HepG2 (cell line): ENCODE results near the gene BCL11B. TPM values are rescaled to one million over a fixed set of nuclear protein-coding genes. Genes with fewer than 3 reads are reported as not detected.

ENCODE experiments used
- ERF ChIP-seq: IDR thresholded peaks from 2 replicates; pipeline ENCODE4 v1.6.1; 2018; ENCODE audit warnings: missing biosample characterization, missing genetic modification reagents
- HNF4G ChIP-seq, 2 experiments: sonication (generic) in 1 of 2; formaldehyde crosslinking in 1 of 2; IDR thresholded peaks; 2 replicates each; pipeline versions ENCODE4 v1.4.0 to v1.6.1; 2011 to 2020; ENCODE audit warnings: borderline replicate concordance in 2 of 2, low read depth in 2 of 2, mild to moderate bottlenecking in 2 of 2, low read length in 1 of 2, missing genetic modification reagents in 1 of 2, moderate library complexity in 1 of 2
- HNRNPL ChIP-seq: fragments of 200-400 bp; formaldehyde crosslinking; IDR thresholded peaks from 2 replicates; pipeline ENCODE4 v1.6.1; 2017; ENCODE audit warnings: mild to moderate bottlenecking, low read depth, low read length
- NONO ChIP-seq, 2 experiments: fragments of 450-650 bp in 1 of 2; sonication (generic) in 1 of 2; formaldehyde crosslinking in 1 of 2; IDR thresholded peaks in 1 of 2; conservative IDR thresholded peaks in 1 of 2; 2 replicates each; pipeline versions ENCODE4 v1.6.1 to v1.8.0; 2017 to 2022; ENCODE audit warnings: mild to moderate bottlenecking in 1 of 2, missing genetic modification reagents in 1 of 2, moderate library complexity in 1 of 2
- RELA ChIP-seq: sonication (generic); formaldehyde crosslinking; IDR thresholded peaks from 2 replicates; pipeline ENCODE4 v1.4.0; 2020; ENCODE audit warnings: missing genetic modification reagents
- SOX6 ChIP-seq, 2 experiments: fragments of 450-650 bp in 1 of 2; sonication (generic) in 1 of 2; formaldehyde crosslinking in 1 of 2; IDR thresholded peaks; 2 replicates each; pipeline versions ENCODE4 v1.4.0 to v1.6.1; 2017 to 2020; ENCODE audit warnings: antibody characterized with exemption in 1 of 2, mild to moderate bottlenecking in 1 of 2, missing genetic modification reagents in 1 of 2
- ZBTB38 ChIP-seq: sonication (generic); formaldehyde crosslinking; IDR thresholded peaks from 2 replicates; pipeline ENCODE4 v1.5.1; 2020; ENCODE audit warnings: mild to moderate bottlenecking, missing genetic modification reagents
- ZNF138 ChIP-seq: sonication (generic); formaldehyde crosslinking; IDR thresholded peaks from 2 replicates; pipeline ENCODE4 v1.5.0; 2020; ENCODE audit warnings: mild to moderate bottlenecking, low read depth, missing genetic modification reagents
- ZNF234 ChIP-seq: sonication (generic); formaldehyde crosslinking; conservative IDR thresholded peaks from 2 replicates; pipeline ENCODE4 v1.5.1; 2020; ENCODE audit warnings: mild to moderate bottlenecking, missing genetic modification reagents
- ZNF720 ChIP-seq: sonication (generic); formaldehyde crosslinking; IDR thresholded peaks from 2 replicates; pipeline ENCODE4 v1.4.0; 2020; ENCODE audit warnings: missing genetic modification reagents
- polyA plus RNA-seq, 8 experiments: library from polyadenylated mRNA; depleted of rRNA in 3 of 8; stranded (reverse) in 7 of 8; unstranded in 1 of 8; fragments of >200 nt; fragmentation: Illumina TruSeq in 4 of 8; extraction: Trizol in 4 of 8; gene quantifications; 2 replicates each; pipeline versions ENCODE4 v1.2.1 to v1.2.3, GENCODE V29; 2011 to 2016; ENCODE audit warnings: low read depth in 4 of 8, missing spikeins in 1 of 8, mixed read lengths in 1 of 8; ENCODE audit not compliant: insufficient read depth in 1 of 8
- total RNA-seq, 5 experiments: library from RNA; depleted of rRNA; stranded (reverse); fragments of >200 nt; fragmentation: Illumina TruSeq; extraction: Trizol; gene quantifications; 2 replicates each; pipeline ENCODE4 v1.2.3, GENCODE V29; 2016; ENCODE audit warnings: low read depth in 1 of 5
- TF ChIP-seq, protein P1 (sequence below): IDR thresholded peaks from 2 replicates; pipeline ENCODE4 v1.6.1; 2016; ENCODE audit warnings: mild to moderate bottlenecking
- TF ChIP-seq, protein P2 (sequence below), 2 experiments: fragments of 450-650 bp in 1 of 2; sonication (generic) in 1 of 2; formaldehyde crosslinking in 1 of 2; IDR thresholded peaks; 2 replicates each; pipeline versions ENCODE4 v1.6.1 to v1.8.0; 2016 to 2022; ENCODE audit warnings: antibody characterized with exemption in 1 of 2, mild to moderate bottlenecking in 1 of 2, missing genetic modification reagents in 1 of 2
- TF ChIP-seq, protein P3 (sequence below): sonication (generic); formaldehyde crosslinking; IDR thresholded peaks from 2 replicates; pipeline ENCODE4 v1.4.0; 2020; ENCODE audit warnings: mild to moderate bottlenecking, missing genetic modification reagents

BCL11B gene
- total and polyA plus RNA-seq, 2 of the 13 experiments (the other 11 are each of a cell fraction or from before 2014, with no cell fraction given), result not detected

DNA sequence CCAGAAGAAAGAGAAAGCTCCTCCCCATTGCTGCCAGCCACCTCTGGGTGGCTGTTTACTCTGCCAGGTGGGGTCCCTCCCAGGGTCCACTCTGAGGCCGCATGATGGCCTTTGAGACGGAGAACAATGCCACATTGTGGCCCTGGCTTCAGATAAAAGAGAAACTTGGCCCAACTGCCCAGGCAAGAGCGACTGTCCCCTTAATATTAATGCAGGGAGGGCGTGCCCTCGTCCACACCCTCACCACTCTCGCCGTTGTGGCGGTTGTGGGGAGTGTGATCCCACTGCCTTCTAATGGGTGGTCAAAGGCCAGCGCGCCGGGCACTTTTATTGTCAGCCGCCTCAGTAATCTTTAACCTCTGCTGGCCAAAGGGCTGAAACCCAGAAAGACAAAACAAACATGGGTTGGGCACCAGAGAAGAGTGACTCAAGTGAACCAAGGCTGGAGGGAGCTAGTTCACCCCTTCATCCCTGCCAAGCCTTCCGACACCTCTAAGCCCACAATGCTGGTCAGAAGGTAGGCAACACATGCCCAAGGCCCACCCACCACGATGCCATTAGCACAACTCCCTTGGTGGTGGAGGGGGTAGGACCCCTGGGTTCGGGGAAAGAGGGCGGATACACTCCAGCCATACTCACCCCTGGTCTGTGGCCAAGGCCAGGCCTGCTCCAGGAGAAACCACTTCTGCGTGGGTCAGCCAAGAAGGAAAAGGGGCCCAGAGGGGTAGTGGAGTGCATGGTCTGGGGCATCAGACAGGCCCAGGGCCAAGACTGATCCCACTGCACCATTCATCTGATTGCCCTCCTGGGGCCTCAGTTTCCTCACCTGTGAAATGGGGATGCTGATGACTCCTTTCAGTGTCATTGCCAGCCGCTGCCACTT is 44.5 kb upstream of the BCL11B start (continued):
- TF ChIP-seq, protein P1, sequence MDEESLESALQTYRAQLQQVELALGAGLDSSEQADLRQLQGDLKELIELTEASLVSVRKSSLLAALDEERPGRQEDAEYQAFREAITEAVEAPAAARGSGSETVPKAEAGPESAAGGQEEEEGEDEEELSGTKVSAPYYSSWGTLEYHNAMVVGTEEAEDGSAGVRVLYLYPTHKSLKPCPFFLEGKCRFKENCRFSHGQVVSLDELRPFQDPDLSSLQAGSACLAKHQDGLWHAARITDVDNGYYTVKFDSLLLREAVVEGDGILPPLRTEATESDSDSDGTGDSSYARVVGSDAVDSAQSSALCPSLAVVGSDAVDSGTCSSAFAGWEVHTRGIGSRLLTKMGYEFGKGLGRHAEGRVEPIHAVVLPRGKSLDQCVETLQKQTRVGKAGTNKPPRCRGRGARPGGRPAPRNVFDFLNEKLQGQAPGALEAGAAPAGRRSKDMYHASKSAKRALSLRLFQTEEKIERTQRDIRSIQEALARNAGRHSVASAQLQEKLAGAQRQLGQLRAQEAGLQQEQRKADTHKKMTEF (CRISPR knock-in tag), result peak; percentile 78; the same call in 1 of the 2 replicates
- TF ChIP-seq, protein P2, sequence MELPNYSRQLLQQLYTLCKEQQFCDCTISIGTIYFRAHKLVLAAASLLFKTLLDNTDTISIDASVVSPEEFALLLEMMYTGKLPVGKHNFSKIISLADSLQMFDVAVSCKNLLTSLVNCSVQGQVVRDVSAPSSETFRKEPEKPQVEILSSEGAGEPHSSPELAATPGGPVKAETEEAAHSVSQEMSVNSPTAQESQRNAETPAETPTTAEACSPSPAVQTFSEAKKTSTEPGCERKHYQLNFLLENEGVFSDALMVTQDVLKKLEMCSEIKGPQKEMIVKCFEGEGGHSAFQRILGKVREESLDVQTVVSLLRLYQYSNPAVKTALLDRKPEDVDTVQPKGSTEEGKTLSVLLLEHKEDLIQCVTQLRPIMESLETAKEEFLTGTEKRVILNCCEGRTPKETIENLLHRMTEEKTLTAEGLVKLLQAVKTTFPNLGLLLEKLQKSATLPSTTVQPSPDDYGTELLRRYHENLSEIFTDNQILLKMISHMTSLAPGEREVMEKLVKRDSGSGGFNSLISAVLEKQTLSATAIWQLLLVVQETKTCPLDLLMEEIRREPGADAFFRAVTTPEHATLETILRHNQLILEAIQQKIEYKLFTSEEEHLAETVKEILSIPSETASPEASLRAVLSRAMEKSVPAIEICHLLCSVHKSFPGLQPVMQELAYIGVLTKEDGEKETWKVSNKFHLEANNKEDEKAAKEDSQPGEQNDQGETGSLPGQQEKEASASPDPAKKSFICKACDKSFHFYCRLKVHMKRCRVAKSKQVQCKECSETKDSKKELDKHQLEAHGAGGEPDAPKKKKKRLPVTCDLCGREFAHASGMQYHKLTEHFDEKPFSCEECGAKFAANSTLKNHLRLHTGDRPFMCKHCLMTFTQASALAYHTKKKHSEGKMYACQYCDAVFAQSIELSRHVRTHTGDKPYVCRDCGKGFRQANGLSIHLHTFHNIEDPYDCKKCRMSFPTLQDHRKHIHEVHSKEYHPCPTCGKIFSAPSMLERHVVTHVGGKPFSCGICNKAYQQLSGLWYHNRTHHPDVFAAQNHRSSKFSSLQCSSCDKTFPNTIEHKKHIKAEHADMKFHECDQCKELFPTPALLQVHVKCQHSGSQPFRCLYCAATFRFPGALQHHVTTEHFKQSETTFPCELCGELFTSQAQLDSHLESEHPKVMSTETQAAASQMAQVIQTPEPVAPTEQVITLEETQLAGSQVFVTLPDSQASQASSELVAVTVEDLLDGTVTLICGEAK (IDR thresholded peaks at IDR 0.05), result no peak
- TF ChIP-seq, protein P2 (CRISPR knock-in tag; IDR thresholded peaks at IDR 0.05), result peak; percentile 62; the same call in 1 of the 2 replicates
- no peak for TF ChIP-seq NONO (IDR thresholded peaks at IDR 0.05)
- TF ChIP-seq NONO (CRISPR knock-in tag; conservative IDR thresholded peaks at IDR 0.05), result peak; percentile 46; the same call in 1 of the 2 replicates
- TF ChIP-seq HNRNPL, result peak; percentile 98
- TF ChIP-seq ZNF720, result no peak
- TF ChIP-seq SOX6 (IDR thresholded peaks at IDR 0.05), result no peak
- peak; percentile 97 for TF ChIP-seq SOX6 (CRISPR knock-in tag; IDR thresholded peaks at IDR 0.05)
- peak; percentile 14; the same call in 1 of the 2 replicates for TF ChIP-seq ERF (CRISPR knock-in tag)
- TF ChIP-seq, protein P3, sequence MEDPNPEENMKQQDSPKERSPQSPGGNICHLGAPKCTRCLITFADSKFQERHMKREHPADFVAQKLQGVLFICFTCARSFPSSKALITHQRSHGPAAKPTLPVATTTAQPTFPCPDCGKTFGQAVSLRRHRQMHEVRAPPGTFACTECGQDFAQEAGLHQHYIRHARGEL (CRISPR knock-in tag), result no peak
- TF ChIP-seq ZNF138 (CRISPR knock-in tag), result no peak
- TF ChIP-seq HNF4G (IDR thresholded peaks at IDR 0.05; ENCODE audit: borderline replicate concordance, low read depth, low read length), result peak; percentile 85
- TF ChIP-seq HNF4G (CRISPR knock-in tag; IDR thresholded peaks at IDR 0.05; ENCODE audit: borderline replicate concordance, low read depth), result peak; percentile 89; the same call in 1 of the 2 replicates
- TF ChIP-seq ZBTB38 (CRISPR knock-in tag), result no peak
- no peak for TF ChIP-seq ZNF234
- TF ChIP-seq RELA (CRISPR knock-in tag), result no peak
